Measurements from ENCODE around the gene RPAIN. TPM values are rescaled to one million over a fixed set of nuclear protein-coding genes. Genes with fewer than 3 reads are reported as not detected.

The RPAIN gene
- polyA plus RNA-seq, 3 donors, result 18.9 to 31.9 (median 20.5) TPM

GRCh38 chr17:5396612-5397011 lies 23.4 kb upstream of the RPAIN start:
- H3K27me3 ChIP-seq (ENCODE audit: control insufficient read depth in 2 of 2, insufficient read depth in 2 of 2, low read length in 2 of 2), result no peaks in the 10 kb centered on the region
- H3K4me3 ChIP-seq (replicated peaks in 1 of 3; ENCODE audit: low read depth in 2 of 3, low read length in 3 of 3), result no peak overlapping the region
- TF ChIP-seq CTCF (IDR thresholded peaks at IDR 0.05), result no peak
- H4K20me1 ChIP-seq (ENCODE audit: insufficient read depth, low read length), result no peaks in the 10 kb centered on the region
- no peak overlapping the region for H3K27ac ChIP-seq (ENCODE audit: low read depth in 1 of 2, low read length in 2 of 2)
- peaks cover 0 to 1% (median 0%) of the 10 kb centered on the region in 3 donors for H3K27me3 Mint-ChIP-seq (ENCODE audit: low read depth in 3 of 3)
- no peak overlapping the region for H3K4me3 Mint-ChIP-seq
- peaks cover 0 to 3% (median 0%) of the 10 kb centered on the region in 7 donors for H3K9me3 Mint-ChIP-seq
- no peaks in the 10 kb centered on the region for H3K79me2 ChIP-seq (ENCODE audit: insufficient read depth, low read length)
- H3K9ac ChIP-seq (ENCODE audit: insufficient read depth, low read length, poor library complexity, severe bottlenecking), result no peak overlapping the region
- no peak overlapping the region for H2AFZ ChIP-seq (ENCODE audit: insufficient read depth, low read depth, low read length, poor library complexity, severe bottlenecking)
- no peaks in the 10 kb centered on the region for H3K9me3 ChIP-seq (replicated peaks in 1 of 2; ENCODE audit: control insufficient read depth in 1 of 2, insufficient read depth in 1 of 2, low read length in 2 of 2)
- no peak overlapping the region for H3K4me2 ChIP-seq (replicated peaks; ENCODE audit: extremely low read depth, low read length, poor library complexity, severe bottlenecking)
- H3K36me3 ChIP-seq (replicated peaks in 1 of 2; ENCODE audit: control insufficient read depth in 1 of 2, insufficient read depth in 2 of 2, low read length in 2 of 2), result peaks cover 83 to 97% of the 10 kb centered on the region in 2 donors
- DNase-seq, result no peak
- H3K27ac Mint-ChIP-seq, result no peak overlapping the region
- no CpG with 5 or more reads among the region's 2 CpGs for WGBS (ENCODE audit: insufficient coverage)
- peaks cover 67 to 93% of the 10 kb centered on the region in 2 donors for H3K36me3 Mint-ChIP-seq
- intact Hi-C loops (cut with micrococcal nuclease), result no loop called here
- no peaks in the 10 kb centered on the region for H3K4me1 Mint-ChIP-seq
- H3K4me1 ChIP-seq (ENCODE audit: control insufficient read depth in 1 of 2, insufficient read depth in 2 of 2, low read length in 2 of 2), result no peaks in the 10 kb centered on the region

- H3K9me3 Mint-ChIP-seq, result peaks cover 0 to 2% (median 0%) of the 10 kb centered on the region in 7 donors
- H3K4me1 ChIP-seq (ENCODE audit: control insufficient read depth in 1 of 2, insufficient read depth in 2 of 2, low read length in 2 of 2), result no peaks in the 10 kb centered on the region
- WGBS (ENCODE audit: insufficient coverage), result no CpG with 5 or more reads among the region's 6 CpGs
- H3K9ac ChIP-seq (ENCODE audit: insufficient read depth, low read length, poor library complexity, severe bottlenecking), result no peak overlapping the region
- no peak overlapping the region for H3K4me3 ChIP-seq (replicated peaks in 1 of 3; ENCODE audit: low read depth in 2 of 3, low read length in 3 of 3)
- intact Hi-C loops (cut with micrococcal nuclease), result no loop called here
- no peak overlapping the region for H3K27ac ChIP-seq (ENCODE audit: low read depth in 1 of 2, low read length in 2 of 2)
- peaks cover 64 to 79% of the 10 kb centered on the region in 2 donors for H3K36me3 Mint-ChIP-seq
- TF ChIP-seq CTCF (IDR thresholded peaks at IDR 0.05), result no peak
- no peaks in the 10 kb centered on the region for H4K20me1 ChIP-seq (ENCODE audit: insufficient read depth, low read length)
- H3K4me1 Mint-ChIP-seq, result no peaks in the 10 kb centered on the region
- peaks cover 81 to 97% of the 10 kb centered on the region in 2 donors for H3K36me3 ChIP-seq (replicated peaks in 1 of 2; ENCODE audit: control insufficient read depth in 1 of 2, insufficient read depth in 2 of 2, low read length in 2 of 2)
- H3K4me3 Mint-ChIP-seq, result no peak overlapping the region
- DNase-seq, result no peak
- H3K4me2 ChIP-seq (replicated peaks; ENCODE audit: extremely low read depth, low read length, poor library complexity, severe bottlenecking), result no peak overlapping the region
- no peaks in the 10 kb centered on the region for H3K79me2 ChIP-seq (ENCODE audit: insufficient read depth, low read length)
- H3K27ac Mint-ChIP-seq, result no peak overlapping the region
- H2AFZ ChIP-seq (ENCODE audit: insufficient read depth, low read depth, low read length, poor library complexity, severe bottlenecking), result no peak overlapping the region
- no peaks in the 10 kb centered on the region for H3K27me3 ChIP-seq (ENCODE audit: control insufficient read depth in 2 of 2, insufficient read depth in 2 of 2, low read length in 2 of 2)
- peaks cover 0 to 1% (median 0%) of the 10 kb centered on the region in 3 donors for H3K27me3 Mint-ChIP-seq (ENCODE audit: low read depth in 3 of 3)
- H3K9me3 ChIP-seq (replicated peaks in 1 of 2; ENCODE audit: control insufficient read depth in 1 of 2, insufficient read depth in 1 of 2, low read length in 2 of 2), result no peaks in the 10 kb centered on the region
Observed at GRCh38 chr17:5399767-5400166, 20.2 kb upstream of the RPAIN start.
